Mononuclear cell (primary cell): ENCODE data around the gene RNF212B. TPM values are rescaled to one million over a fixed set of nuclear protein-coding genes. Genes with fewer than 3 reads are reported as not detected.
"Not testable (repeated sequence)": the region's sequence is repeated elsewhere in the genome, so short reads cannot be mapped to it uniquely, and the experiment has no call there.

ENCODE experiments used
- H3K27me3 ChIP-seq: 2 replicates; pipeline ENCODE4 v1.6.0; 2011; ENCODE audit warnings: low read length, control low read depth; ENCODE audit not compliant: insufficient read depth
- H3K4me1 ChIP-seq: 2 replicates; pipeline ENCODE4 v1.5.1; 2011; ENCODE audit warnings: mild to moderate bottlenecking, low read length, control low read depth; ENCODE audit not compliant: insufficient read depth
- H3K4me3 ChIP-seq: 2 replicates; pipeline ENCODE4 v1.5.1; 2011; ENCODE audit warnings: mild to moderate bottlenecking, low read length, moderate library complexity
- H3K9me3 ChIP-seq: 2 replicates; pipeline ENCODE4 v1.5.1; 2011; ENCODE audit warnings: low read depth, mild to moderate bottlenecking, control low read depth, low read length
- total RNA-seq: library from RNA; depleted of rRNA; stranded (reverse); fragments of >200 nt; gene quantifications from one replicate; pipeline ENCODE4 v1.2.3, GENCODE V29; 2012

RNF212B gene
- total RNA-seq, 1 donor: 0.10 TPM

GRCh38 chr14:23260849-23261248 is 23.1 kb downstream of the RNF212B start:
- H3K9me3 ChIP-seq, H3K27me3 ChIP-seq, H3K4me1 ChIP-seq, H3K4me3 ChIP-seq: not testable (repeated sequence)

- Histone ChIP-seq H3K4me1 (no peaks in the 10 kb centered on the region), H3K9me3 (no peaks in the 10 kb centered on the region), H3K4me3 (no peak overlapping the region), H3K27me3 (no peaks in the 10 kb centered on the region)
These were observed 31.5 kb downstream of the RNF212B start for GRCh38 chr14:23269193-23269592.

GRCh38 chr14:23275412-23275811 is 37.7 kb downstream of the RNF212B start:
- no peaks in the 10 kb centered on the region for H3K4me1 ChIP-seq
- H3K4me3 ChIP-seq: no peak overlapping the region
- H3K9me3 ChIP-seq: no peaks in the 10 kb centered on the region
- H3K27me3 ChIP-seq: no peaks in the 10 kb centered on the region

DNA sequence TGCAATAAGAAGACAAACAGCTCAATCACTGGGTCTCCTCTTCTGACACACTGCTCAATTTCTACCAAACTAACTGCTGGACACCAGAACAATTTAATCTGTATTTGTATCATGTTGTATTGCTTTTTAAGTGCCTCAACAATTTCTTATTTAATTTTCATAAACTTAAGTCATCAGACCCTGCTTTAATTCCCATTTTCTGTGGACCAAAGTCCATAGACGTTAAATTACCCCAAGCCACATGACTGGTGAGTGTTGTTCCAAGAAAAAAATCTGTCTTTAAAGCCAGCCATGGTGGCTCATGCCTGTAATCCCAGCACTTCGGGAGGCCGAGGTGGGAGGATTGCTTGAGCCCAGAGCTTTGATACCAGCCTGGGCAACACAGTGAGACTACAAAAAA is 39.5 kb downstream of the RNF212B start:
- Histone ChIP-seq H3K4me3 (no peak overlapping the region), H3K27me3 (no peaks in the 10 kb centered on the region), H3K4me1 (no peaks in the 10 kb centered on the region), H3K9me3 (no peaks in the 10 kb centered on the region)

DNA sequence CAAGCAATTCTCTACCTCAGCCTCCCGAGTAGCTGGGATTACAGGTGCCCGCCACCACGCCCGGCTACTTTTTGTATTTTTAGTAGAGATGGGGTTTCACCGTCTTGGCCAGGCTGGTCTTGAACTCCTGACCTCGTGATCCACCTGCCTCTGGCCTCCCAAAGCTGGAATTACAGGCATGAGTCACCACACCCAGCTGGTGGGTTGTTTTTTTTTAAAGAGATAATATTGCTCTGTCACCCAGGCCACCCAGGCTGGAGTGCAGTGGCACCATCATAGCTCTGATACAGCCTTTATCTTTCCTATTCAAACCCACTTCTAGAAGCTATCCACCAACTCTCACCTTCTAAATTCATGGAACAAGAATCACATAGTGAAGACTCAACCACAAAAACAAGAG is 40.2 kb downstream of the RNF212B start:
- H3K4me3 ChIP-seq, H3K9me3 ChIP-seq, H3K4me1 ChIP-seq, H3K27me3 ChIP-seq: not testable (repeated sequence)

GRCh38 chr14:23281247-23281646 is 43.5 kb downstream of the RNF212B start:
- Histone ChIP-seq H3K27me3 (no peaks in the 10 kb centered on the region), H3K4me1 (peaks cover 15% of the 10 kb centered on the region), H3K9me3 (no peaks in the 10 kb centered on the region), H3K4me3 (no peak overlapping the region)

DNA sequence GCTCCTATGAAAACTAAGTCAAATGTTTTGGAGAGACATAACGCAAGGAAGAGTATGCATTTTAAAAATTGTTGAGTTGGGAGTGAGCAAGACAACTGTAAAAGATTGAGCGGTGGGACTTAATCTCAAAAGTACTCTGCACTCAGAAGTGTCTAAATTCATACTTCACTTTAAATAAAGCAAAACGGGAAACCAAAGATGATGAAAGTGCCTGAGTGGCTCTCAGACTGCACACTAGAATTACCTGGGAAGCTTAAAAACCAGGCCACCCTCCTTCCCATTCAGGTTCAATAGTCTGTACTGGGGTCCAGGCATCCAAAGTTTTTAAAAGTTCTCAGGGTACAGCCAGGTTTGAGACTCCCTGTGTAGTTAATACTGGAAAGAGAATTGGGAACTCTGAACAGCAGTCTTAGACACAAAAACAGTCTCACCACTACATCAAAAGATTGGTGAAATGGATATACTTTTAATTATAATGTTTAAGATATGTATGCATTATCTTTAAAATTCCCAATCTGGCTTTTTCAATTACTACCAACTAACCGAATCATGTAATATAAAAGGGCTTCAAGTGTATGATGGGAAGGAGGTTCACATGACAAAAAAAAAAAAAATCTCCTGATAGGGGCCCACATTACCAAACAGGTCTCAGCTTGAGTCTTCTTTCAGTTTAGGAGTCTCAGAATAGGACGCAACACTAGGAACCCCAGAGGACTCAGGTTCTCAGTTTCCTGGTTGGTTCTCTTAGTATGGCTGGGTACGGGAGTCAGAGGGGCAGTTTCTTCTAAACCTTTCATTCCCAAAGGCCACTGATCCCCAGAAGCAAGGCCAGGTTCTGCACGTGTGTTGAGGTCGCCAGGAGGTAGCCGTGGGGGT is 47.2 kb downstream of the RNF212B start:
- Histone ChIP-seq H3K27me3 (no peaks in the 10 kb centered on the region), H3K4me1 (peaks cover 25% of the 10 kb centered on the region), H3K9me3 (no peaks in the 10 kb centered on the region), H3K4me3 (peak overlapping the region; percentile 71)

GRCh38 chr14:23285530-23286019 is 47.8 kb downstream of the RNF212B start:
- peak overlapping the region; percentile 71 for H3K4me3 ChIP-seq
- H3K9me3 ChIP-seq: no peaks in the 10 kb centered on the region
- no peaks in the 10 kb centered on the region for H3K27me3 ChIP-seq
- H3K4me1 ChIP-seq: peaks cover 25% of the 10 kb centered on the region

DNA sequence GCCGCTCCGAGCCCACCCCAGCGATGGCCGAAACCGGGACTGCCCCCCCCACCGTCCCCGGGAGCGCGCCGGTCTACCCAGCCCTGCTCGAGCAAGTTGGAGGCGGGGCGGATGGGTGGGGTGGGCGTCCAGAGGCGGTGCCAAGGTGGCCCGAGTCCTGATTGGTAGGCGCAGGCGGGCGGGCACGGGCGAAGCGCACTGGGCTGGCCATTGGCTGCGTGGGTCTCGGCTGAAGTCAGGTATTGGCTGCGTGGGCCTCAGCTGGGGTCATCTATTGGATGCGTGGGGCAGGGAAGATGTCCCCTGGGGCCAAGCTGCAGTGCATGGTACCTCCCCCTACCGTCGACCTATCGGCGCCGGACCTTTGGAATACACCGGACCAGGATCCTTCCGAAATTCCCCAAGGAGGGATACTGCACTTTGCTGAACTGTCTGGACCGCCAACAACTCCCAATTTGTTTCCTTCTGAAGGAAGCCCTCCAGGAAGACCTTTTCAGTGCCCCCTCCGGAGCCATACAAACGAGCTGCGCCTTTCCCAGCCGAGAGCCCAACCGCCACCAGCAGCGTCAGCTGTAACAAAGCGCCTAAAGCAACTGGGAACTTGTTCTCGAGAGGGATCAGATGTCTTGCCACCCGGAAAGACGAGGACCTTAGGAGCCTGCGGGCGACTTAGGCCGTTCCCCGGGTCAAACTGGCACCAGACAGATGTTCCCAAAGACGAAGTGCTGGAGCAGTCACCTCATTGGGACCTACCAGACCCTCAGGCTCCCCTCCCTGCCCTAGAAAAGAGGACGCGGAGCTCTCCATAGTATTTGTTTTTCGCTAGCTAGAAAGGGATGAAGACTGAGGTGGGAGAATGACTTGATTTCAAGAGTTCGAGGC is 48.5 kb downstream of the RNF212B start, which contains the start of gene HOMEZ:
Gene HOMEZ (minus strand): TSS at position 113 of the 882 bp plus-strand sequence. CDS start 180 bp downstream, outside the sequence.
- H3K9me3 ChIP-seq: no peaks in the 10 kb centered on the region
- no peaks in the 10 kb centered on the region for H3K27me3 ChIP-seq
- peaks cover 25% of the 10 kb centered on the region for H3K4me1 ChIP-seq
- H3K4me3 ChIP-seq: peak within 1 kb of the TSS; percentile 71

- Histone ChIP-seq H3K9me3 (no peaks in the 10 kb centered on the region), H3K27me3 (no peaks in the 10 kb centered on the region)
These were observed 49.3 kb downstream of the RNF212B start for GRCh38 chr14:23286902-23287479.

DNA sequence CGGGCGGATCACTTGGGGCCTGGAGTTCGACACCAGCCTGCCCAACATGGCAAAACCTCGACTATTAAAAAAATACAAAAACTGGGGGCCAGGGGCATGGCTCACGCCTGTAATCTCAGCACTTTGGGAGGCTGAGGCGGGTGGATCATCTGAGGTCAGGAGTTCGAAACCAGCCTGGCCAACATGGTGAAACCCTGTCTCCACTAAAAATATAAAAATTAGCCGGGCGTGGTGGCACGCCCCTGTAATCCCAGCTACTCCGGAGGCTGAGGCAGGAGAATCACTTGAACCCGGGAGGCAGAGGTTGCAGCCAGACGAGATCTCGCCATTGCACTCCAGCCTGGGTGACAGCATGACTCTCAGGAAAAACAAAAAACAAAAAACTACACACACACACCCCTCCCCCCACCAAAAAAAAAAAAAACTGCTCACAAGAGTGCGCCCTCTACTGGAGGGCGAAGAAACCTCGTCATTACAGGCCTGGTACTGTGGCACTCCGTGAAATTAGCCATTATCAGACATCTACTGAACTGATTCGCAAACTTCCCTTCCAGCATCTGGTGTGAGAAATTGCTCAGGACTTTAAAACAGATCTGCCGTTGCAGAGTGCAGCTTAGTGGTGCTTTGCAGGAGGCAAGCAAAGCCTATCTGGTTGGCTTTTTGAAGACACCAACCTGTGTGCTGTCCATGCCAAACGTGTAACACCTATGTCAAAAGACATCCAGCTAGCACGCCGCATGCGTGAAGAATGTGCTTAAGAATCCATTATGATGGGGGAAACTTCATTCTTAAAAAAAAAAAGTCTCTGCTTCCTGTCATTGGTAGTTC is 57.2 kb downstream of the RNF212B start:
- Histone ChIP-seq H3K4me3 (no peak overlapping the region), H3K9me3 (no peaks in the 10 kb centered on the region), H3K4me1 (peaks cover 18% of the 10 kb centered on the region), H3K27me3 (no peaks in the 10 kb centered on the region)

More at GRCh38 chr14:23286902-23287479, 49.3 kb downstream of the RNF212B start:
- Histone ChIP-seq H3K4me1 (peaks cover 25% of the 10 kb centered on the region), H3K4me3 (peak overlapping the region; percentile 71)

- Histone ChIP-seq H3K27me3 (no peaks in the 10 kb centered on the region), H3K4me1 (peaks cover 28% of the 10 kb centered on the region), H3K4me3 (no peak overlapping the region), H3K9me3 (no peaks in the 10 kb centered on the region)
These were observed 58.5 kb downstream of the RNF212B start for GRCh38 chr14:23296012-23296777.

GRCh38 chr14:23297096-23297495 is 59.4 kb downstream of the RNF212B start:
- Histone ChIP-seq H3K4me1 (peaks cover 28% of the 10 kb centered on the region), H3K4me3 (no peak overlapping the region), H3K27me3 (no peaks in the 10 kb centered on the region), H3K9me3 (no peaks in the 10 kb centered on the region)
